ENCODE results near the gene LAPTM4A.

DNA sequence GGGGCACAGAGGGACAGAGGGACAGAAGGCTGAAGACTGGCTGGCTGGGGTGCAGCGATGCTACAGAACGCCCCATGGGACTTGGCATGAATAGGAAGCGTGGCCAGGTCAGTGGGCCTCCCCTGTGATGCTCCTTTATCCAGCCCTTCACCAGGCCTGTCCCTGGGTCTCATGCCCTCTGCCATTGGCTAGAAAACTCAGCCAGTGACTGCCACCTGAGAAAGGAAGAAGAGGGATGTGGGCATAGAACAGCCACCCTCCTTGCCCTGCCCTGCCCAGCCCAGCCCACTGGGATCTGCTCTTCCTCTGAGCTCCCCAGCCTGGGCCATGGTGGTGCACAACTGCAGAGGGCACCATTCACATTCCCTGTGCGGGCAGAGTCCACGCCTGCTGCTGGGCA is 10.5 kb upstream of the LAPTM4A start:
- TF ChIP-seq, protein P1, sequence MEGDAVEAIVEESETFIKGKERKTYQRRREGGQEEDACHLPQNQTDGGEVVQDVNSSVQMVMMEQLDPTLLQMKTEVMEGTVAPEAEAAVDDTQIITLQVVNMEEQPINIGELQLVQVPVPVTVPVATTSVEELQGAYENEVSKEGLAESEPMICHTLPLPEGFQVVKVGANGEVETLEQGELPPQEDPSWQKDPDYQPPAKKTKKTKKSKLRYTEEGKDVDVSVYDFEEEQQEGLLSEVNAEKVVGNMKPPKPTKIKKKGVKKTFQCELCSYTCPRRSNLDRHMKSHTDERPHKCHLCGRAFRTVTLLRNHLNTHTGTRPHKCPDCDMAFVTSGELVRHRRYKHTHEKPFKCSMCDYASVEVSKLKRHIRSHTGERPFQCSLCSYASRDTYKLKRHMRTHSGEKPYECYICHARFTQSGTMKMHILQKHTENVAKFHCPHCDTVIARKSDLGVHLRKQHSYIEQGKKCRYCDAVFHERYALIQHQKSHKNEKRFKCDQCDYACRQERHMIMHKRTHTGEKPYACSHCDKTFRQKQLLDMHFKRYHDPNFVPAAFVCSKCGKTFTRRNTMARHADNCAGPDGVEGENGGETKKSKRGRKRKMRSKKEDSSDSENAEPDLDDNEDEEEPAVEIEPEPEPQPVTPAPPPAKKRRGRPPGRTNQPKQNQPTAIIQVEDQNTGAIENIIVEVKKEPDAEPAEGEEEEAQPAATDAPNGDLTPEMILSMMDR (IDR thresholded peaks at IDR 0.05): no peak
- no peak for TF ChIP-seq ZFX (IDR thresholded peaks at IDR 0.05; ENCODE audit: borderline replicate concordance)
